OCI-LY1 (cell line): ENCODE results near the gene HOXB13.

Source experiments
- H2AFZ ChIP-seq: fragments of 200-600 bp; sonication (generic), shearing (Covaris generic); 2 replicates; pipeline ENCODE4 v1.6.0; 2014; ENCODE audit warnings: antibody characterized with exemption, mild to moderate bottlenecking, low read length
- H3F3A ChIP-seq: fragments of 200-600 bp; sonication (generic), shearing (Covaris generic); 2 replicates; pipeline ENCODE4 v1.6.0; 2014; ENCODE audit warnings: mild to moderate bottlenecking, antibody characterized with exemption, low read length, moderate library complexity; ENCODE audit not compliant: insufficient read depth
- H3K27ac ChIP-seq: fragments of 200-600 bp; sonication (generic); 2 replicates; pipeline ENCODE4 v1.5.1; 2014; ENCODE audit warnings: low read length, mixed run types, mild to moderate bottlenecking, low read depth; ENCODE audit not compliant: poor library complexity, severe bottlenecking
- H3K27me3 ChIP-seq: fragments of 200-600 bp; sonication (generic); 2 replicates; pipeline ENCODE4 v1.6.0; 2014; ENCODE audit warnings: antibody characterized with exemption, mild to moderate bottlenecking, low read length, moderate library complexity; ENCODE audit not compliant: insufficient read depth
- H3K36me3 ChIP-seq: fragments of 200-600 bp; sonication (generic); 2 replicates; pipeline ENCODE4 v1.6.1; 2014; ENCODE audit warnings: mild to moderate bottlenecking, antibody characterized with exemption, low read length, moderate library complexity, mixed read lengths; ENCODE audit not compliant: insufficient read depth
- H3K4me1 ChIP-seq: fragments of 200-600 bp; sonication (generic); 2 replicates; pipeline ENCODE4 v1.5.1; 2014; ENCODE audit warnings: mild to moderate bottlenecking, low read length, moderate library complexity; ENCODE audit not compliant: insufficient read depth, severe bottlenecking
- H3K4me2 ChIP-seq: fragments of 200-600 bp; sonication (generic), shearing (Covaris generic); 2 replicates; pipeline ENCODE4 v1.6.1; 2014; ENCODE audit warnings: low read length
- H3K4me3 ChIP-seq: fragments of 200-600 bp; sonication (generic); 2 replicates; pipeline ENCODE4 v1.5.1; 2014; ENCODE audit warnings: low read length, low read depth, mild to moderate bottlenecking, mixed read lengths; ENCODE audit not compliant: poor library complexity, severe bottlenecking
- H3K79me2 ChIP-seq: fragments of 200-600 bp; shearing (Covaris generic); 2 replicates; pipeline ENCODE4 v1.6.1; 2016; ENCODE audit warnings: mixed run types, low read length, mixed read lengths; ENCODE audit not compliant: insufficient read depth
- H3K9ac ChIP-seq: fragments of 200-600 bp; sonication (generic), shearing (Covaris generic); 2 replicates; pipeline ENCODE4 v1.6.1; 2014; ENCODE audit warnings: mild to moderate bottlenecking, low read length, mixed read lengths
- H3K9me2 ChIP-seq: fragments of 200-600 bp; sonication (generic), shearing (Covaris generic); 2 replicates; pipeline ENCODE4 v1.6.1; 2014; ENCODE audit warnings: low read depth, mild to moderate bottlenecking, low read length, mixed read lengths
- H3K9me3 ChIP-seq: fragments of 200-600 bp; shearing (Covaris generic); 2 replicates; pipeline ENCODE4 v1.6.1; 2014; ENCODE audit warnings: low read length, mixed read lengths
- H4K20me1 ChIP-seq: fragments of 200-600 bp; sonication (generic), shearing (Covaris generic); 2 replicates; pipeline ENCODE4 v1.6.0; 2016; ENCODE audit warnings: mild to moderate bottlenecking, low read length; ENCODE audit not compliant: insufficient read depth
- EZH2 ChIP-seq: fragments of 200-600 bp; sonication (generic), shearing (Covaris generic); IDR thresholded peaks from 2 replicates; pipeline ENCODE4 v1.8.0; 2017; ENCODE audit warnings: borderline replicate concordance, mixed run types, mild to moderate bottlenecking, antibody characterized with exemption, low read length, moderate library complexity, mixed read lengths
- TF ChIP-seq, protein P1 (sequence below): fragments of 200-600 bp; sonication (generic), shearing (Covaris generic); IDR thresholded peaks from 2 replicates; pipeline ENCODE4 v1.5.1; 2017; ENCODE audit warnings: mild to moderate bottlenecking, antibody characterized with exemption, low read length, moderate library complexity, mixed read lengths

Gene HOXB13

DNA sequence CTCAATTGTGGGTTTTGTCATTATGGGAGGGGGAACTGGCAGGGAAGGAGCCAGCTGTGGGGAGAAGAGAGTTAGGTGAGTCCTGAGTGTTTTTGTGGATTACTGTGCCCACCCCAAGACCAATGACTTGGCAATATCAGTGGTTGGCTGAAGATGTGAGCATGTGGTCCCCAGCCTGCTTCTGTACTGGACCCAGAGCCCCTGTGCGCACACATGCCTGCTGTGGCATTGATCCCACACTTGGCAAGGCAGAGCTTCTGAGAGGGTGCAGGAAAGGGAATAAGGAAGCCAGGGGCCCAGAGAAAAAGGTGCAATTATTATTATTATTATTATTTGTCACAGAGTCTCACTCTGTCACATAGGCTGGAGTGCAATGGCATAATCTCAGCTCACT lies 7.5 kb downstream of the HOXB13 start:
- TF ChIP-seq, protein P1, sequence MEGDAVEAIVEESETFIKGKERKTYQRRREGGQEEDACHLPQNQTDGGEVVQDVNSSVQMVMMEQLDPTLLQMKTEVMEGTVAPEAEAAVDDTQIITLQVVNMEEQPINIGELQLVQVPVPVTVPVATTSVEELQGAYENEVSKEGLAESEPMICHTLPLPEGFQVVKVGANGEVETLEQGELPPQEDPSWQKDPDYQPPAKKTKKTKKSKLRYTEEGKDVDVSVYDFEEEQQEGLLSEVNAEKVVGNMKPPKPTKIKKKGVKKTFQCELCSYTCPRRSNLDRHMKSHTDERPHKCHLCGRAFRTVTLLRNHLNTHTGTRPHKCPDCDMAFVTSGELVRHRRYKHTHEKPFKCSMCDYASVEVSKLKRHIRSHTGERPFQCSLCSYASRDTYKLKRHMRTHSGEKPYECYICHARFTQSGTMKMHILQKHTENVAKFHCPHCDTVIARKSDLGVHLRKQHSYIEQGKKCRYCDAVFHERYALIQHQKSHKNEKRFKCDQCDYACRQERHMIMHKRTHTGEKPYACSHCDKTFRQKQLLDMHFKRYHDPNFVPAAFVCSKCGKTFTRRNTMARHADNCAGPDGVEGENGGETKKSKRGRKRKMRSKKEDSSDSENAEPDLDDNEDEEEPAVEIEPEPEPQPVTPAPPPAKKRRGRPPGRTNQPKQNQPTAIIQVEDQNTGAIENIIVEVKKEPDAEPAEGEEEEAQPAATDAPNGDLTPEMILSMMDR, result no peak
- TF ChIP-seq EZH2, result no peak
- Histone ChIP-seq H3K27ac (no peak overlapping the region), H3K27me3 (no peaks in the 10 kb centered on the region), H3K79me2 (no peaks in the 10 kb centered on the region), H2AFZ (no peak overlapping the region), H3K4me3 (no peak overlapping the region), H3F3A (no peaks in the 10 kb centered on the region), H3K9me2 (no peaks in the 10 kb centered on the region), H3K4me1 (no peaks in the 10 kb centered on the region), H3K9me3 (no peaks in the 10 kb centered on the region), H4K20me1 (no peaks in the 10 kb centered on the region), H3K36me3 (no peaks in the 10 kb centered on the region), H3K9ac (no peak overlapping the region), H3K4me2 (no peak overlapping the region)

DNA sequence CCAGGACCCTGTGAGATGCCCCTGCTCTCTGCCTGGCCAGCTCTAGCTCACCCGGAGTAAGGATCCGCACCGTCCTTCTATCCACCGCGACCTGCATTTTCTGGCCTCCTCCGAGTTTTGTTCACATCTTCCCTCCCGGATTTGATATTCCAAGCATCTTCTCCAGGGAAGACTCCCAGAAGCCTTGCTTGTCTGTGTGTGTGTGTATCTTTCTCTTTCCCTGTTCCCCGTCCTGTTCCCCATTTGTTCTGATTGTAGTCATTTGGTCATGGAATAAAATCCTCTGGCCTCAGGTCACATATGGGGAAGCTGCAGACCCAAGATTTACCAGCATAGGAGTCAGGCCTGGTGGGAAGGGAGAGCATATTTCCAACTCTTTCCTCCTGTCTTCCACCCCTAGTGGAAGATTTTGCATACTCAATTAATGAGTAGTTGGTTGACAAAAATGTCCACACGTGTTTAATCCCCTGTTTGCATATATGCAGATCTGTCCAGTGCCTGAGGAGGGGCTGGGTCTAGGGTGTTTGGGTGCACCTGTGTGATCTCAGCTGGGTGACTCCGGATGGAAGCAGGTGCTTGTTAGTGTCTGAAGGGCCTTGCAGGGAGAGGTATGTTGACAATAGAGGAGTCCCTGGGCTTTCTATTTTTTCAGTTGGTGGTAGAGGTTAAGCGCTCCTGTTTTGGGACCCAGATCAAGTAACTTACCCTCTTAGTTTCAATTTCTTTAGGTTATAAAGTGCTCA lies 8.1 kb downstream of the HOXB13 start:
- Histone ChIP-seq H3K36me3 (no peaks in the 10 kb centered on the region), H2AFZ (no peak overlapping the region), H3K4me1 (no peaks in the 10 kb centered on the region), H3K9ac (no peak overlapping the region), H3K4me3 (no peak overlapping the region), H3F3A (no peaks in the 10 kb centered on the region), H3K9me2 (no peaks in the 10 kb centered on the region), H3K4me2 (no peak overlapping the region), H3K27me3 (no peaks in the 10 kb centered on the region), H3K9me3 (no peaks in the 10 kb centered on the region), H3K27ac (no peak overlapping the region), H3K79me2 (no peaks in the 10 kb centered on the region), H4K20me1 (no peaks in the 10 kb centered on the region)
- TF ChIP-seq, protein P1, result no peak
- no peak for TF ChIP-seq EZH2

DNA sequence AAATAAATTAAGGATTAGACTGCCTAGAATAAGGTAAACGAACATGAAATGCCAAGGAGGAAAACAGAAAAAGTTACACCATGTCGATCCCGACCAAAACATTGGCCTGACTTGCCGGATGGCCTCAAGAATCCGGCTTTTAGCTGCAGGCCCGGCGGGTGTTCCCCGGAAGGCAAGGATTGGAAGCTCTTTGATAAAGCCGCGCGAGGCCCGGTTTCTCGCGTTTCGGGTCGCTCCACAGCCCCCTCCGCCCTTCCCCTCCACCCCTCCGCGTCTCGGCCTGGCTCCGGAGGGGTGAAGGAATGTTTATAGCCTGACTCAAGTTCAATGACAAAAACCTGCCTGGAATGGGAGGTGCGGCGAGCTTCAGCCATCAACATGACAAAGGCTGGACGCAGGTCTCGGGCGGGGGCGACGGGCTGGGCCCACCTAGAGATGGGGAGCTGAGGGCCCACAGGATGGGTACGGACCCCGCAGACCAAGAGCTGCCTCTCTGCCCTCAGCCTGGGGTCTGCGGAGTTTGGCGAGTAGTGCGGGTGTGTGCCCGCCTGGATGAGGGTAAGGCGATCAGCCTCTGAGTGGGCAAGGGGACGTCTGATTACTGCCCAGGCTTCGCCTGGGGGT lies 8.8 kb downstream of the HOXB13 start:
- TF ChIP-seq, protein P1, result no peak
- no peak for TF ChIP-seq EZH2
- Histone ChIP-seq H3K9me3 (no peaks in the 10 kb centered on the region), H3K79me2 (no peaks in the 10 kb centered on the region), H3K9me2 (no peaks in the 10 kb centered on the region), H3K4me2 (no peak overlapping the region), H2AFZ (no peak overlapping the region), H3K27ac (no peak overlapping the region), H3K4me3 (no peak overlapping the region), H3K36me3 (no peaks in the 10 kb centered on the region), H3K4me1 (no peaks in the 10 kb centered on the region), H3F3A (no peaks in the 10 kb centered on the region), H3K9ac (no peak overlapping the region), H3K27me3 (no peaks in the 10 kb centered on the region), H4K20me1 (no peaks in the 10 kb centered on the region)
